CD4-positive, alpha-beta T cell treated with Interleukin-1 beta for 1 hour (primary cell): Measurements from ENCODE around the gene CD27.
A peak's percentile ranks its signal among the peaks of the same experiment; 100 is the strongest.
"Not testable (repeated sequence)": the region's sequence is repeated elsewhere in the genome, so short reads cannot be mapped to it uniquely, and the experiment has no call there.

Experiments used
- DNase-seq, 2 donors: peaks; one replicate each; pipeline ENCODE4 v3.0.0-alpha.2; 2020 to 2022

Gene CD27

GRCh38 chr12:6489449-6489848, 44.7 kb downstream of the CD27 start:
- no peak for DNase-seq

DNA sequence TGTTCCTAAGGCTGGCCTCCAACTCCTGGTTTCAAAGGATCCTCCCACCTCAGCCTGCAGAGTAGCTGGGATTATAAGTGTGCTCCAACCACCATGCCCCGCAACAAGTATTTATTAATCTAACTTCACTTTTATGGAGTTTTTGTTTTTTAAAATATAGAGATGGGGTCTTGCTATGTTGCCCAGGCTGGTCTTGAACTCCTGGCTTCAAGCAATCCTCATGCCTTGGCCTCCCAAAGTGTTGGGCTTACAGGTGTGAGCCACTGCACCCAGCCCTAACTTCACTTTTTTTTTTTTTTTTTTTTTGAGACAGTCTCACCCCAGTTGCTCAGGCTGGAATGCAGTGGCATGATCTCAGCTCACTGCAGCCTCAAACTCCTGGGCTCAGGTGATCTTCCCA, 45.9 kb downstream of the CD27 start:
- not testable (repeated sequence) for DNase-seq

DNA sequence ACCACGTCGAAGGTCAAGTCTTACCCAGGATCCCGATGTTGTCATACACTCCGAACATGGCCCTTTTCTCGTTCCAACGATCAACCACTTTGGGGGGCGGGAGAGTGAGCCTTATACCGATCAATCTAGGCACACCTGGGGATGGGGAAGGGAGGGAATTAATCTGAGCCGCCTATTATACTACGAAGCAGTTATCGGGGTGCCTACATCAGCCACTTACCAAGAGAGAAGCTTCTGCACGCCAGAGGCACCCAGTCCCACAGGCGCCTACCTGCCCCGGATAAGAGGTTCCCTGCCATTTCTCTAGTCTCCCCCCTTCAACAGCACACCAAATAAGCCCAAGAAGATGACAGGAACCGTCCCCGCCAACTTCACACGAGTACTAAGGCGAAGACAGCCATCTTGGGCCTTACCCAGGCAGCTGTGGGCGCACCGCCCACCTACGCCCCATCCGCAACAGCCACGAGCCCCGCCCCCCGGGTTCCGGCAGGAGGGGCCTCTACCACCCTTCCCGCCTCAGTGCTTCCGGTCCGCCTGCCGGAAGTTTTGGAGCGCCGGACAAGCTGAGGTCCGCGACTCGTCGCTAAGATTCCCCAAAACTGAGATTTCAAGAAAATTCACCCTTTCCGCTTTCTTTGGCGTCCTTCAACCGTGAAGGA, 48.2 kb downstream of the CD27 start, which contains the start of gene MRPL51:
TSS of gene MRPL51 (minus strand) at position 425 of the 659 bp plus-strand sequence. CDS start at position 299, 126 bp downstream.
- DNase-seq, result peak; percentile 95 to 96

DNA sequence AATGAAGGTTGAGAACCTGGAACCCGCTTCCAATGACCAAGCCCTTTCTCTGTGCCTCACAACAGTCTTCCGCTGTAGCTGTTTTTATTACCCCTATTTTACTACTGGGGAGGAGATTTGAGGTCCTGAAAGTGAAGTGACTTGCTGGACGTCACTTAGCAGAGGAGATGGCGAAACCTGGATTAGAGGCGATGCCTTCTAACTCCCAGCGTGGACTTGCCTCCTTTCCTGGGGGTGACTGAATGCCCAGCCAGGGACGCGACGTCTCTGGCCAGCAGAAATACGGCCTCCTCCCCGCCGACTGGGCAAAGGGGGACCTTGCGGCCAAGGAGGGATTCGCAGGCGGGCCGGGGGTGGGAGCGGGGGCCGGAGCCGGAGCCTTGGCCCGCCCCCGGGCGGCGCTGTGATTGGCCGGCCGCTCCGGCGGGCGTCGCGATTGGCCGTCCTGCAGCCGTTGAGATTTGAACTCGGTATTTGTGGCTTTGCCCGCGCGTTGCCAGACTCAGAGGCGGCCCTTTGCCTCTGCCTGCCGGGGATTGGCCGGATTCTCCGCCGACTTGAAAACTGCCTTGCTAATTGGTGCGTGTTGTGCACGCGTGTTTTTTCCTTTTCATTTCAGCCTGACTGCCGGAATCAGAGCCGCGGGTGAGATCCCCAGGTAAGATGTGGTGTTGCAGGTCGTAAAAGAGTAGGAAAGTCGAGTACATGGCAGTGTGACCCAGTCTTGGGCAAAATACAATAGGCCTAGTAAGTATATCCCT, 48.9 kb downstream of the CD27 start, which contains the start of gene NCAPD2:
TSS of gene NCAPD2 (plus strand) at position 606 of the 761 bp plus-strand sequence. CDS start 997 bp downstream, outside the sequence.
- peak; percentile 95 to 96 for DNase-seq

DNA sequence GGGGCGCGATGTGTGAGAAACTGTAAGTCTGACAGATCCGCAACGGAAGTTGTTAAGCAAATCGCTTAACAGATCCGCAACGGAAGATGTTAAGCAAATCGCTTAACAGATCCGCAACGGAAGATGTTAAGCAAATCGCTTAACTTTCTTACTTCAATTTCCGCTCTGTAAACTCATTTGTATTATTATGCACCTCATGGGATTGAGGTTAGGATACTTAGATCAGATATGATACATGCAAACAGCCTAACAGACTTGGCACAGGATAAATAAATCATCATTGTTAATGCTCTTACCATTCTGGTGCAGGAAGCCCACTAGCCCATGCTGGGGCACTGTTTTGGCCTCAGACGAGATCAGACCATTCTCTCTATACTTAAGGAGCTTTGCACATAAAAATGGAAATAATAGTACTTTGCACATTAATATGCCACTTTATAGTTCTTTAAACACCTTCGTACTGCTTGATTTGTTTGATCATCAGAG, 49.5 kb downstream of the CD27 start:
- no peak for DNase-seq

- DNase-seq, result no peak
These were observed 50.2 kb downstream of the CD27 start for GRCh38 chr12:6494968-6495367.

DNA sequence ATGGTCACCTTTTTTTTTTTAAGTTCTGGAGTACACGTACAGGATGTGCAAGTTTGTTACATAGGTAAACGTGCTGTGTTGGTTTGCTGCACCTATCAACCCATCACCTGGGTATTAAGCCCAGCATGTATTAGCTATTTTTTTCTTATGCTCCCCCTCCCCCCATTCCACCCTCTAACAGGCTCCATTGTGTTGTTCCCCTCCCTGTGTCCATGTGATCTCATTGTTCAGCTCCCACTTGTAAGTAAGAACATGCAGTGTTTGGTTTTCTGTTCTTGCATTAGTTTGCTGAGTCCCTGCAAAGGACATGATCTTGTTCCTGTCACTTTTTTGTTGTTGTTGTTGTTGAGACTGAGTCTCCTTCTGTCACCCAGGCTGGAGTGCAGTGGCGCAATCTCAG, 52.5 kb downstream of the CD27 start:
- DNase-seq, result not testable (repeated sequence)

DNA sequence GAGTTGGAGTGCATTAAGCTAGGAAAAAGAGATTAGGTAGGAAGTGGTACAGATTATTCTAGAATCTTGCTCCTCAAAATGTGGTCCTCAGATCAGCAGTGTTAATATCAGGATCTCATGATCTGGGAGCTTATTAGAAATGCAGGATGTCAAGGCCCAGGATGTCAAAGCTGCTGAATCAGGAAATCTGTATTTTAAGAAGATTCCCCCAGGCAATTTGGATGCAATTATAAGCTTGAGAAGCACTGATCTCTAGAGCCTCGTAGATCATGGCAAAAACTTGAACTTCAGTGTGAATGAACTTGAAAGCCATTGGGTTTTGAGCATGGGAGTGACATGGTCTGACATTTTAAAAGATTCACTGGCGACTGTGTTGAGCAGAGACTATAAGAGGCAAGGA, 55.7 kb downstream of the CD27 start:
- DNase-seq, result no peak
